HEK293T (cell line): ENCODE results near the gene ELL2.

Experiments used
- BHLHE40 ChIP-seq: fragments of 450-650 bp; IDR thresholded peaks from 2 replicates; pipeline ENCODE4 v1.6.1; 2016; ENCODE audit warnings: mild to moderate bottlenecking, moderate library complexity, borderline replicate concordance
- ELF4 ChIP-seq: fragments of 450-650 bp; IDR thresholded peaks from 2 replicates; pipeline ENCODE4 v1.6.1; 2017; ENCODE audit warnings: antibody characterized with exemption
- FOXA1 ChIP-seq: fragments of 450-650 bp; IDR thresholded peaks from 2 replicates; pipeline ENCODE4 v1.6.1; 2016; ENCODE audit warnings: mild to moderate bottlenecking
- FOXK2 ChIP-seq: fragments of 450-650 bp; IDR thresholded peaks from 2 replicates; pipeline ENCODE4 v1.6.1; 2016; ENCODE audit warnings: mild to moderate bottlenecking
- FOXM1 ChIP-seq: fragments of 450-650 bp; IDR thresholded peaks from 2 replicates; pipeline ENCODE4 v1.6.1; 2017; ENCODE audit warnings: mild to moderate bottlenecking, borderline replicate concordance
- HDGF ChIP-seq: fragments of 450-650 bp; IDR thresholded peaks from 2 replicates; pipeline ENCODE4 v1.6.1; 2017; ENCODE audit warnings: antibody characterized with exemption, borderline replicate concordance
- L3MBTL2 ChIP-seq: fragments of 450-650 bp; conservative IDR thresholded peaks from 2 replicates; pipeline ENCODE4 v1.6.1; 2016; ENCODE audit warnings: mild to moderate bottlenecking
- LEF1 ChIP-seq: fragments of 450-650 bp; IDR thresholded peaks from 2 replicates; pipeline ENCODE4 v1.6.1; 2017; ENCODE audit warnings: mild to moderate bottlenecking, borderline replicate concordance
- NFRKB ChIP-seq: fragments of 450-650 bp; IDR thresholded peaks from 2 replicates; pipeline ENCODE4 v1.6.1; 2016; ENCODE audit warnings: mild to moderate bottlenecking, moderate library complexity
- SP1 ChIP-seq: fragments of 450-650 bp; IDR thresholded peaks from 2 replicates; pipeline ENCODE4 v1.6.1; 2017
- SUZ12 ChIP-seq: fragments of 450-650 bp; IDR thresholded peaks from 2 replicates; pipeline ENCODE4 v1.6.1; 2016; ENCODE audit warnings: mild to moderate bottlenecking
- TARDBP ChIP-seq: fragments of 450-650 bp; IDR thresholded peaks from 2 replicates; pipeline ENCODE4 v1.6.1; 2016
- ZNF384 ChIP-seq: fragments of 450-650 bp; IDR thresholded peaks from 2 replicates; pipeline ENCODE4 v1.6.1; 2016

DNA sequence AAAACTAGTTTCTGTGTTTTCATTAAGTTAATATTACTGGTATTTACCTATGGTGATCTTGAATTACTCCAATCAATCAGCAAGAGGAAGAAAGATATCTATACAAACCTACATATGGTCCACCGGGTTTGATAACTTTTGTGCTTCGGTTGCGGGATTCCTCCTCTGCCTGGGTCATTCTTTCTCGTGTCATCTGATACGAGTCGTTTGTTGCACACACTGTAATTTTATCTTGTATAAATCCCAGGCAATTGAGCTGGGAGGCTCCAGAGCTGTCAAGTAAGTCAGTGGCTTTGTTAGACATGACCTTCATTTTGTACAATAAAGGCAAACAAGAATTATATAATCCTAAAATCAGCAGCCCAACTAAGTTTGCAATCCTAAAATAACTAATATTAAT lies 48.0 kb downstream of the ELL2 start:
- TF ChIP-seq BHLHE40 (no peak), FOXM1 (no peak), ZNF384 (no peak), LEF1 (no peak), TARDBP (no peak), SUZ12 (no peak), HDGF (no peak), ELF4 (no peak), SP1 (no peak), NFRKB (no peak), L3MBTL2 (no peak), FOXA1 (no peak), FOXK2 (no peak)
